Measurements from ENCODE around the gene HLA-DRB1.
"Not testable (repeated sequence)": the region's sequence is repeated elsewhere in the genome, so short reads cannot be mapped to it uniquely, and the experiment has no call there.

HLA-DRB1 gene

DNA sequence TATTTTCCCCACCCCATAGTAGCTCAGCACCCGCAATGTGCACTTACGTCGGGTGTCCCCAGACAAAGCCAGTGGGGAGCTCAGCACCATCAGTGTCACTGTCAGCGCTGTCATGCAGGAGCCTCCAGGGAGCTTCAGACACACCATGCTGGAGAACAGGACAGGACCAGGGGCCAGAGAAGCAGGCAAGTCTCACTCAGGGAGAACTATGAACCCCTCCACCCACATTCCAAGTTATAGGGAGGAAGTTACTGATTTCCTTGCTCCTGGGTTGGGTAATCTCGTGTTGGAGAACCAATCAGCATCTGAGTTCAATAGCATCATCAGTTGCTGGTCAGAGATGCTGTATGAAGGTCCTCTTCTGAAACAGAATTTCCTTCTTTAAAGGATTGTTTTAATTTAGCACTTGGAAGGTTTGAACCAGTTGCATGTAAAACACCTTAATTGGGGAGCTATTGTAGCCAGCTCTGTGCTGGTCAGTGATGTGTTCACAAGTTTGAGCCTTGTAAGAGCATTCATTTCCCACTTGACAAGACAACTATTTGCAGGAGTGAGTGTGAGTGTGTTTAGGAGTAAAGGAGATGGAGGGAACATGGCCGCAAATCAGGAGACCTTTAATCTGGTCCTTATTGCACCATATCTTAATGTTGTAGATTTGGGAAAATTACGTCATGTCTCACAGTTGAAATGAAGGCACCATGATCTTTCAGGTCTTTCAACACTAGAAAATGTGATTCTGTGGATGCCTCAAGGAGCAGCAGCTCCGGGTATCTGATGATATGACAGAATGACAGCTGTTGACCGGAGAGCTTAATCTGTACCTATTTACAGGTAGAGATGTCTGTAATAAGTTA, at the start of gene HLA-DRB1:
Gene HLA-DRB1 (minus strand): TSS at position 253 of the 854 bp plus-strand sequence. CDS start 106 bp downstream, at position 147.
- peak; percentile 54 for DNase-seq

DNA sequence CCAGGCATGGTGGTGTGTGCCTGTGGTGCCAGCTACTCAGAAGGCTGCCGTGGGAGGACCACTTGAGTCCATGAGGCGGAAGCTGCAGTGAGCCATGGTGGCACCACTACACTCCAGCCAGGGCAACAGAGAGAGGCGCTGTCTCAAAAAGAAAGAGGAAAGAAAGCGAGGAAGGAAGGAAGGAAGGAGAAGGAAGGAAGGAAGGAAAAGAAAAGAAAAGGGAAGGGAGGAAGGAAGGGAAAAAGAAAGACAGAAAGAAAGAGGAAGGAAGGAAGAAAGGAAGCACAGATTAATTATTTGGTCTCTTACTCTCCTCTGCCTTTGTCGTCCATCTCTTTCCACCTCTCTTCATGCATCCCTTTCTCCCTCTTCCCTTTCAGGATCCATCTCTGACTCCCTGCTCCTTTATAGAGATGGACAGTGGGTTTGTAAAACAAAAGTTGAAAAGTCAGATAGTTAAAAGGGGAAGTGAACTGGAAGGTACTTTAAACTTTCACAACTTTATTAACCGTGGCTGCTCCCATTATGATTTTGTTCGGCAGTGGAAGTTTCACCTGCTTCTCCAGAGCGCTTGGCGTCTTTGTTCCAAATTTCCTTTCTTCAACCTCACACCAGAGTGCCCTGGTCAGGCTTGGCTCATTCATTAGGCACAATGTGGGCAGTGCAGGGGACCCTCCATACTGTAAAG, 49.0 kb upstream of the HLA-DRB1 start:
- DNase-seq = no peak

- no peak for DNase-seq
Measured at GRCh38 chr6:32637883-32638282, 48.2 kb upstream of the HLA-DRB1 start.

GRCh38 chr6:32637219-32637880, 47.7 kb upstream of the HLA-DRB1 start, which contains the start of gene HLA-DQA1:
Gene HLA-DQA1, plus strand, starts transcription at chr6:32637406. Its CDS starts 53 bp downstream, at chr6:32637459.
- peak; percentile 63 for DNase-seq

DNA sequence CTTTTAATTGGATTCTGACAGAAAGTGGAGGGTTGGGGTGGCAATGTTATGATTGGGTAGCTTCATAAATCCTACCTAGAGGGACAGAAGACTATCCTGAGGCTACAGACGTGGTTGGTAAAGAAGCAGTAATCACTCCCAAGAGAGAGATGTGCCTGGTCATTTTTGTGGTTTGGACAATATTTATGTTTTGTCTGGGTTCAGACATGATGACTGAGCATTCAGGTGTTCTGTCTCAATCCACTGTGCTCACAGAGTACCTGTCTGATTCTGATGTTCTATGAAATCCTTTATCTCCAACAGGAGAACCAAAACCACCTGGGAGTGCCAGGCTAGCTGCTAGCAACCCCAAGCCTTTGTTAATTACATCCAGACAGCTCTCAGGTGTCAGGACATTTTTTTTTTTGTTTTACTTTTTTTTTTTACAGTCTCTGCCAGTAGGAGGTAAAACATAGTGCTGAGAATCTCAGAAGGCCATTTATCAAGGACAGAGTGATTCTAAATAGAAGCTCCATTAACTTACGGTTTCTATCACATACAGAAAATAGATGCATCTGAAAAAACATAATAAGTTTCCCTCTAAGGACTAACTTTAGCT, 46.0 kb upstream of the HLA-DRB1 start:
- DNase-seq = no peak

GRCh38 chr6:32629793-32630192, 40.1 kb upstream of the HLA-DRB1 start:
- DNase-seq = not testable (repeated sequence)

DNA sequence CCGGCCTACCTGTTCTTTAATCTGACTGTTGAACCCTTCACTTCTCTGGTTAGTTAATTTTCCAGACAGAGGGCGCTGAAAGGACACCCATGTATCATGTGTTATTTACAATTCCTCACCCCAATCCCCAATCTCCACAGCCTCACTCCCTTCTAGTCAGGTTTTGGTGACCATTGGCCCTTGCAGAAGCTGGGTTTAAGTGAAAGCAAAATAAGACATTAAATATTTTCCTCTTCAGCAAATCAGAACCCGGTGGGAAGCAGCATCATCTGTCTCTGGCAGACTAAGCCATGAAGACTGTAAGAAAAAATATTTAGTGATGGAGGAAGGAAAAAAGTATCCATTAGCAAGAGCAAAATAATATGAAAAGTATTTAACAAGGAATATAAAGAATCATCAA, 38.2 kb upstream of the HLA-DRB1 start:
- peak; percentile 35 for DNase-seq

DNA sequence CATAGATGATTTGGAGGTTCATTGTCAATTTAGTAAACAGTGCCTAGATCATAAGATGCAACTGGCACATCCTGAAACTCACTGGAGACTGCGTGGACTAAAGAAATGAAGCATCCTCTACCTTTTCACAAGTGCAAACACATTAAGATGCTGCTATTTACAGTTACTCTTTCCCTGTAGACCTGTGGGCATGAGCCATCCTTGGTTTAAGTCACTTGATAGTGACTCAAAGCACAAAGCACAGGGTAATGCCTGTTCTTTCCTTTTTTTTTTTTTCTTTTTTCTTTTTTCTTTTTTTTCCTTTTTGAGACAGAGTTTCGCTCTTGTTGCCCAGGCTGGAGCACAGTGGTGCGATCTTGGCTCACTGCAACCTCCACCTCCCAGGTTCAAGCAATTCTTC, 37.6 kb upstream of the HLA-DRB1 start:
- DNase-seq = no peak

DNA sequence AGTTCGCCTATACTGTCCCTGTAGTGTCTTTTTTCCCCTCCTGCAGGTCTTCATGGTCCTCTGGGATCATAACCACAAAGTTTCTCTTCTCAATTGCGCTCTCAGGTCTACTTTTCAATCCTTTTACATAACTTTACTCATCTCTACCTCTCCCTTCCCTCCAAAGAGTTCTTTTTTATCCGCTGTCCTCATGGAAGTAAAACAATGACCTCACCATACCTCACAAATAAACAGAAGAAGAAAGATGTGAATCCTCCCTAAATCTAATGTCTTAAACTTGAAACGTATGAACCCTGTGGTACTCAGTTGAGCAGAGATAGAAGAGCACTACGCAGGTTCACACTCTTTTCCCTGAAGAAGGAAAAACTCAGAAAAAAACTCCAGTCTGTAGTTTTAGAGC, 35.5 kb upstream of the HLA-DRB1 start:
- DNase-seq = no peak

- DNase-seq = no peak
Measured at GRCh38 chr6:32624565-32624964, 34.9 kb upstream of the HLA-DRB1 start.

DNA sequence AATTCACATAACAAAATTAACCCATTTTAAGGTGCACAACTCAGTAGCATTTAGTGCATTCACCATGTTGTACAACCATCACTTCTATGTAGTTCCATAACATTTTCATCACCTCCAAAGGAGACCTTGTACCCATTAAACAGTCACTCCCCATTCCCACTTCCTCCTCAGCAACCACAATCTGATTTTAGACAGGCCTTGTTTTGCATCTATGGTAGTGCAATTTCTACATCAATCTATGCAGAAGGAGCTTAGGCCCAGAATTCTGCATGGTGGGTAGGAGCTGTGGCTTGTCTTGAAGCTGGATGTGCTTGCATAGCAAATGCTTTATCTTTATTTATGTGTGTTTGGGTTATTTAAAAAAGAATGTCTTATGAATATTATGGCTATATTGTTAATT, 34.0 kb upstream of the HLA-DRB1 start:
- DNase-seq = no peak

GRCh38 chr6:32622545-32623401, 33.1 kb upstream of the HLA-DRB1 start:
- DNase-seq = peak; percentile 86

DNA sequence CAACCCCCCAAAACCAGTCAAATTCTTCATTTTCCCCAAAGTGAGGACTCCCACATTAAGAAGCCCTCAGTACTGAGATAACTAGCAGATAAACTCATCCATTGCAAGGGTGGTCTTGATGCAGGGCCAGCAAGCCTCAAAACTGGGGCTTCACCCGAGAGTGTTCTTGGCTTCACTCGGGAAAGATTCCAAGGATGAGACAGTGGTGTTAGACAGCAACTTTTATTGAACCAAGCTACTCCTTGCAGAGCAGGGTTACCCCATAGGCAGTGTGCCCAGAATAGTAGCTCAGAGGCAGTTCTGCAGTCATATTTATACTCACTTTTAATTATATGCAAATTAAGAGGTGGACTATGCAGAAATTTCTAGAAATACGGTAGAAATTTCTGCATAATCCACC, 31.7 kb upstream of the HLA-DRB1 start:
- no peak for DNase-seq

DNA sequence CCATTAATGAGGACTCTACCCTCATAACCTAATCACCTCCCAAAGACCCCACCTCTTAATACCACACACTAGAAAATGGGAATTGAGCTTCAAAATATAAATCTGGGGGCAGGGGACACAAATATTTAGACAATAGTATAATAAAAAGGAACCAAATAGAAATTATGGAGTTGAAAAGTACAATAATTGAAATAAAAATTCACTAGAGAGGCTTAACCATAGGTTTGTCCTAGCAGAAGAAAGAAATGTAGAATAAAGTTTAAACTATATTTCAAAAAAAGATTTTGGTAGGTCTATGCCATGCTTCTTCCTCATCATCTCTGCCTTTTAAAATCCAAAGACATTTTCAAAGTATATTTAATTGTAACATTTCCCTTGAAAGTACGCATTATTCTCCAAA, 28.1 kb upstream of the HLA-DRB1 start:
- DNase-seq = no peak

DNA sequence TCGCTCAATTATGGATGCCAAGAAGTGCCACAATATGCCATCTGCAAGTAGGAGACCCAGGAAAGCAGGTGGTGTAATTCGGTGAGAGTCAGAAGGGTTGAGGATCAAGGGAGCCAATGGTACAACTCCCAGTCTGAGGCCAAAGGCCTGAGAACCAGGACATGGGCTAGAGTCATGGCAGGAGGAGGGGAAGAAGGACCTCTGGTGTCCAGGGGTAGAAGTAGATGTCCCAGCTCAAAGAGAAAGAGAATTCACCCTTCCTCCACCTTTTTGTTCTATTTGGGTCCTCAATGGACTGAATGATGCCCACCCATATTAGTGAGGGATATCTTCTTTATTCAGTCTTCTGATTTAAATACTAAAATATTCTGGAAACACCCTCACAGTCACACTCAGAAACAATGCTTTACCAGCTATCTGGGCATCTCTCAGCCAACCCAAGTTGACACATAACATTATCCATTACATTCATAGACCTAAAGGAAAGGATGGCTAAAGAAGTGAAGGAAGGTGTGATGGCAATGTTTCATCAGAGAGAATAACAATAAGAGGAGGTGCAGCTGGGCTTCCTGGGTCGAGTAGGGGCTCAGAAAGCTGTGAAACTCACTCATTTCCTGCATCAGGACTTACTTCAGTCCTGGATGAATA, 26.4 kb upstream of the HLA-DRB1 start:
- DNase-seq = no peak

GRCh38 chr6:32614366-32615081, 24.9 kb upstream of the HLA-DRB1 start:
- DNase-seq = no peak

DNA sequence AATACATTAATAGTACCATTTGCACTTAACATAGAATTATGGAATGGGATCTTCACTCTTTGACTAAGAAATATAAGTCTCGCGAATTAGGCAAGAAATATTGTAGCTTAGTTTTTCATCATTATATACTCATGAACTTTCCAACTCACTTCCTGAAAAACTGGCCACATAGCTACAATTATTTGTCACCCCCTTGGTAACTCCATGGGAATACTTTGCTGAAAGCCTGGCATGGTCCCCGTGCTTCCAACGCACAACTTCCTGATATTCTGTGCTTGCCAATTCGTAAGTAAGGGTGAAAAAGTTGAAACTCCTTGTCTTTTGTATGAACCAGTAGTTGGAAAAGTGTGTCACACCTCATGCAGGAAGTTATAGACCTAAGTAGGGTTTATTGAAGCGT, 23.8 kb upstream of the HLA-DRB1 start:
- DNase-seq = no peak

DNA sequence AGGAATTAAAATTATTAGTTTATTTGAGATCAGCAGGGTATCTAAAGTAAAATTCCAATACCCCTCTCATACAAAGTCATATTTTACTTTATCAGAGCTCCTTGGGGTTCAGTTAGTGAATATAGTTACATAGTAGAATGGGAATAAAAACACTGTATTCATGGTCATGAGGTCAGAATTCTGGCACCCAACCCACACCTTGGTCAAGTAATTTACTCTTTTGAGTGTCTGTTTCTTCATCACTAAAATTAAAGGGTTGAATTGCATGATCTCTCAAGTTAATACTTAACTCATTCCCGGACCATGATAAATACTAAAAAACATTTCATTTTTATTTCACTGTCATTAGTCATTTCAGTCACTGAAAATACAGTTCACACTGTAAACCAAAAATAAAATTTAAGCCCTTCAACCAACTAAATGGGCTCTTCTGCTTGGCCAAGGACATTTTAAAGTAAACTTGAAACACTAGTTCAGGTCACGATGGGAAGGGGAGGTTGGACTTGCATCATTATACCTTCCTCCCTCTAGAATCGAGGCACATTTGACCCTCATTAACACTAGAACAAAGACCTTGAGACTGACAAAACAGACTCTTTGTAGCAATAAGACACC, 21.1 kb upstream of the HLA-DRB1 start:
- DNase-seq = no peak

DNA sequence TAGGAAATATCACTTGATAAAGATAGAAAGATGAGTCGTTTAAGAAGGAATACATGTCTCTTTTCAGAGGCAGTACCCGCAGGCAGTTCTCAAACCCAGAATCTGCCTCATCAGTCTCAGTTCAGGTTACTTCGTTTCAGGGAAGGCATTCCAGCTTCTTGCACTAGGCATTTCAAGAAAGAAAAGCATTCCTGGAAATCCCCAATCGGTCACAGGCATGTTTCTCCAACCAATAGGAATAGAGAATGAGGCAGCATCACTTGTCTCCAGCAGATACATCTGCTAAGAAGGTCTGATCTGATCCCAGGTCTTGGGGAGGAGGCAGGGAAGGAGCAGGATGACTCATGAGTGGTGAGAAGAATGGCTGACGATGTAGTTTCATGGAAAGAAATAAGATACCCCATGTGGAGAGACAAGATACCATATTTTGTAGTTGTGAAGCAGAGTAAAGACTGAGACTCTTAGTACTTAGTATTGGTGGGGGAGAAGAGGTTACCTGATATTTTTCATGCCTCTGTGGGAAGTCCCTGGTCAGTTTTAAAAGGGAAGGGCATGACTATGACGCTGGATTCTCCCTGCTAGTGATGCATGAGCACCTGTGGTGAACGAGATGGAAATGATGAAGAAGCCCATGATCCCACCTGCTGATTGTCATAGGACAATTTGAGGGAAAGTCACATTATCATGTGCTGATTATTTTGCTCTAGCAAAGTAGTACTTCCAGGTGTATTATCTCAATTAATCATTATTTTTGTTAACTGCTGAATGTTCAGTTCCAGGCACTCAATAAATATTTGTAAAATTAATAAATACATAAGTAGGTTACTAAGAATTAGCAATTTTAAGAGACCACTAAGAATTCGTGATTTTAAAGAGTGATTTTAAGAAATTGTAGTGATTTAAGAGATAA, 20.3 kb upstream of the HLA-DRB1 start:
- peak; percentile 72 for DNase-seq

- DNase-seq = no peak
Measured at GRCh38 chr6:32609391-32609730, 19.7 kb upstream of the HLA-DRB1 start.

All from CD4-positive, alpha-beta T cell treated with Interleukin-4 for 4 hours (primary cell).